Smooth muscle cell (in vitro differentiated cells): ENCODE results near the gene SNX32. TPM values are rescaled to one million over a fixed set of nuclear protein-coding genes. Genes with fewer than 3 reads are reported as not detected.

Source experiments
- DNase-seq: peaks from one replicate; lab custom pipeline; 2025; ENCODE audit not compliant: unreplicated experiment; lab: John Stamatoyannopoulos, UW
- H2AFZ ChIP-seq: fragments of 200-600 bp; sonication (generic); 2 replicates; pipeline ENCODE4 v1.6.0; 2016; ENCODE audit warnings: antibody characterized with exemption, low read depth, mild to moderate bottlenecking
- H3F3A ChIP-seq: fragments of 200-600 bp; sonication (generic); 2 replicates; pipeline ENCODE4 v1.6.0; 2017; ENCODE audit warnings: antibody characterized with exemption, low read depth
- H3K27ac ChIP-seq: fragments of 200-600 bp; sonication (generic); 2 replicates; pipeline ENCODE4 v1.5.1; 2016; ENCODE audit warnings: low read depth, mild to moderate bottlenecking
- H3K27me3 ChIP-seq: fragments of 200-600 bp; sonication (generic); 2 replicates; pipeline ENCODE4 v1.6.1; 2016; ENCODE audit warnings: low read depth, mild to moderate bottlenecking
- H3K36me3 ChIP-seq: fragments of 200-600 bp; sonication (generic); 2 replicates; pipeline ENCODE4 v1.5.1; 2016; ENCODE audit warnings: low read depth
- H3K4me1 ChIP-seq: fragments of 200-600 bp; sonication (generic); 2 replicates; pipeline ENCODE4 v1.5.1; 2016; ENCODE audit warnings: low read depth
- H3K4me2 ChIP-seq: fragments of 200-600 bp; sonication (generic); 2 replicates; pipeline ENCODE4 v1.6.0; 2016; ENCODE audit warnings: mild to moderate bottlenecking
- H3K4me3 ChIP-seq: fragments of 200-600 bp; sonication (generic); 2 replicates; pipeline ENCODE4 v1.5.1; 2016; ENCODE audit warnings: mild to moderate bottlenecking
- H3K79me2 ChIP-seq: fragments of 200-600 bp; sonication (generic); 2 replicates; pipeline ENCODE4 v1.6.0; 2016; ENCODE audit warnings: low read depth, mild to moderate bottlenecking
- H3K9ac ChIP-seq: fragments of 200-600 bp; sonication (generic); 2 replicates; pipeline ENCODE4 v1.6.0; 2016; ENCODE audit warnings: low read depth
- H3K9me3 ChIP-seq: fragments of 200-600 bp; sonication (generic); replicated peaks from 2 replicates; pipeline ENCODE4 v1.5.1; 2016; ENCODE audit warnings: low read depth
- H4K20me1 ChIP-seq: fragments of 200-600 bp; sonication (generic); 2 replicates; pipeline ENCODE4 v1.6.0; 2016; ENCODE audit warnings: low read depth
- WGBS: methylation state at CpG from one replicate; pipeline ENCODE4 v1.1.7; 2016; ENCODE audit warnings: low lambda C conversion rate; 5-methylcytosine and 5-hydroxymethylcytosine counted together
- polyA plus RNA-seq: library from polyadenylated mRNA; unstranded; fragments of >200 nt; fragmentation: Nextera tagmentation; extraction: Ambion mirVana; gene quantifications from 2 replicates; pipeline ENCODE4 v1.2.1, GENCODE V29; 2016
- total RNA-seq: library from RNA; depleted of rRNA; stranded (reverse); fragments of >200 nt; gene quantifications from 2 replicates; pipeline ENCODE4 v1.2.3, GENCODE V29; 2014
- TF ChIP-seq, protein P1 (sequence below): fragments of 200-600 bp; sonication (generic); IDR thresholded peaks from 2 replicates; pipeline ENCODE4 v1.5.1; 2017; ENCODE audit warnings: borderline replicate concordance, mild to moderate bottlenecking, antibody characterized with exemption; ENCODE audit not compliant: insufficient read depth, poor library complexity, severe bottlenecking

Gene SNX32
- total and polyA plus RNA-seq, 2 experiments from 2014 or later, result 1.1 to 1.2 TPM

DNA sequence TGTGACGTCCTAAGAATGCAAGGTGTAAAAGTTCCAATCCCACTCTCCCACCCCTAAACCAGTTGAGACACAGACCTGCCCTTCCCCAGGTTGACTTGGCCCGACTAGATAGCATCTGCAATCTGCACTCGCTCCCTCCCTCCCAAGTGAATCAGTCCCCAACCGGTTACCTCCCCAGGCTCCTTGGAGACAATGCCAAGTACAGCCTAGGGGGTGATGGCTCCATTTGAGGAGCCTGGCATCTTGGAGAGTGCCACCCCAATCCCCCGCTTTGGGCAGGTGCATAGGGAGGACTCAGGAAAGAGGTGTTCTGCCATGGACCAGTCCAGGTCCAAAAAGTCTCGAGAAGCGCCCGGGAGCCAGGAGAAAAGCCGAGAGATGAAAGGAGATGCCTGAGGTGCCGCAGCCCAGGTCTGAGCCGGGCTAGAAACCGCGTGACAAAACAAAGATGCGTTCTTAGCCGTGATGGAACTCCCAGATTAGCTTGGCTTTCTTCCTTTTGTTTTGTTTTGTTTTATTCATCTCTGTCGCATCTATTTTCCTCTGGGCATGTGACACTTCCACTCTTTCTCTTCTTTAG, 18.7 kb upstream of the SNX32 start:
- no peaks in the 10 kb centered on the region for H3K36me3 ChIP-seq
- H4K20me1 ChIP-seq, result no peaks in the 10 kb centered on the region
- H3K79me2 ChIP-seq, result no peaks in the 10 kb centered on the region
- no peak overlapping the region for H2AFZ ChIP-seq
- H3K4me3 ChIP-seq, result no peak overlapping the region
- H3K9me3 ChIP-seq, result no peaks in the 10 kb centered on the region
- 85% methylated on average over 16 of the region's 16 CpGs for WGBS
- H3K27ac ChIP-seq, result peak overlapping the region; percentile 46
- no peak overlapping the region for H3K9ac ChIP-seq
- H3K4me2 ChIP-seq, result no peak overlapping the region
- H3F3A ChIP-seq, result no peaks in the 10 kb centered on the region
- H3K4me1 ChIP-seq, result no peaks in the 10 kb centered on the region
- TF ChIP-seq, protein P1, sequence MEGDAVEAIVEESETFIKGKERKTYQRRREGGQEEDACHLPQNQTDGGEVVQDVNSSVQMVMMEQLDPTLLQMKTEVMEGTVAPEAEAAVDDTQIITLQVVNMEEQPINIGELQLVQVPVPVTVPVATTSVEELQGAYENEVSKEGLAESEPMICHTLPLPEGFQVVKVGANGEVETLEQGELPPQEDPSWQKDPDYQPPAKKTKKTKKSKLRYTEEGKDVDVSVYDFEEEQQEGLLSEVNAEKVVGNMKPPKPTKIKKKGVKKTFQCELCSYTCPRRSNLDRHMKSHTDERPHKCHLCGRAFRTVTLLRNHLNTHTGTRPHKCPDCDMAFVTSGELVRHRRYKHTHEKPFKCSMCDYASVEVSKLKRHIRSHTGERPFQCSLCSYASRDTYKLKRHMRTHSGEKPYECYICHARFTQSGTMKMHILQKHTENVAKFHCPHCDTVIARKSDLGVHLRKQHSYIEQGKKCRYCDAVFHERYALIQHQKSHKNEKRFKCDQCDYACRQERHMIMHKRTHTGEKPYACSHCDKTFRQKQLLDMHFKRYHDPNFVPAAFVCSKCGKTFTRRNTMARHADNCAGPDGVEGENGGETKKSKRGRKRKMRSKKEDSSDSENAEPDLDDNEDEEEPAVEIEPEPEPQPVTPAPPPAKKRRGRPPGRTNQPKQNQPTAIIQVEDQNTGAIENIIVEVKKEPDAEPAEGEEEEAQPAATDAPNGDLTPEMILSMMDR, result no peak
- no peaks in the 10 kb centered on the region for H3K27me3 ChIP-seq
- DNase-seq, result no peak

DNA sequence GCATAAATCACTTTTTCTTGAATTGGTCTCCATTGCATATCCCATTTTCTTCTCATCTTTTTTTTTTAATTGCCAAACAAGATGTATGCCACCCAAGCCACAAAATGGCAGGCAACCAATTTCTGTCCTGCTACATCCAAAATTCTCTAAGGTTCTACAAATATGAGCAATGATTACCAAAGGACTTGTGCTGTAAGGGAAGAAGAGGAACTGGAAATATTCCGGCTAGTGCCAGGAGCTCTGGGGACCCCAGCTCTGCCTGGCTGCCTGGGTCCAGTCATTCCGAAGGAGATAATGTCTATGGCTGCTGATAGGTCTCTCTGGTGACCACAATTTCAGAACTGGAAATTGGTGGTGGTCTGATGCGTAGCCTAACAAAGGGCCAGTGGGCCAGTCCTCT, 17.1 kb upstream of the SNX32 start:
- Histone ChIP-seq H4K20me1 (no peaks in the 10 kb centered on the region), H3K36me3 (no peaks in the 10 kb centered on the region), H3K79me2 (no peaks in the 10 kb centered on the region), H3K4me3 (no peak overlapping the region), H3K4me2 (no peak overlapping the region), H2AFZ (no peak overlapping the region), H3K27ac (no peak overlapping the region), H3K27me3 (no peaks in the 10 kb centered on the region), H3K9me3 (no peaks in the 10 kb centered on the region), H3F3A (no peaks in the 10 kb centered on the region), H3K4me1 (no peaks in the 10 kb centered on the region), H3K9ac (no peak overlapping the region)
- TF ChIP-seq, protein P1, result no peak
- no peak for DNase-seq
- 98% methylated on average over 3 of the region's 3 CpGs for WGBS

DNA sequence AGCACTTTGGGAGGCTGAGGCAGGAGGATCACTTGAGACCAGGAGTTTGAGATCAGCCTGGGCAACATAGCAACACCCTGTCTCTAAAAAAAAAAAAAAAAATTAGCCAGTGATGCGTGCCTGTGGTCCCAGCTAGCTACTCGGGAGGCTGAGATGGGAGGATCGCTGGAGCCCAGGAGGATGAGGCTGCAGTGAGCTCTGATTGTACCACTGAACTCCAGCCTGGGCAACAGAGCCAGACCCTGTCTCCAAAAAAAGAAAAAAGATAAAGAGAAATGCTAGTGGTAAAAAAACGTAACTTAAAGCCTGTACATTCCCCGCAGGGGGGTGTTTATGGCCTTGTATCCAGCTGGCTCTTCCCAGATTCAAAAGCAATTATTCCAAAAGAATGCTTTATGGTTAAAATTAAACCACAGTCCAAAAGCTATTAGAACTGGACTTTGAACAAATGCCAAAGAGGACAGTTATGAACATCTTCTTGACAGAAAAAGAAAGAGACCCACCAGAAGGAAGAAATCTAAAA, 16.4 kb upstream of the SNX32 start:
- no peaks in the 10 kb centered on the region for H3K79me2 ChIP-seq
- H3K4me1 ChIP-seq, result no peaks in the 10 kb centered on the region
- no peaks in the 10 kb centered on the region for H3K36me3 ChIP-seq
- WGBS, result 68% methylated on average over 5 of the region's 5 CpGs
- no peaks in the 10 kb centered on the region for H4K20me1 ChIP-seq
- H3K9ac ChIP-seq, result peak overlapping the region; percentile 65
- no peak for DNase-seq
- peak overlapping the region; percentile 52 for H3K27ac ChIP-seq
- TF ChIP-seq, protein P1, result no peak
- H3K4me2 ChIP-seq, result peak overlapping the region; percentile 87
- H3K27me3 ChIP-seq, result no peaks in the 10 kb centered on the region
- H3F3A ChIP-seq, result no peaks in the 10 kb centered on the region
- peak overlapping the region; percentile 83 for H2AFZ ChIP-seq
- H3K9me3 ChIP-seq, result no peaks in the 10 kb centered on the region
- H3K4me3 ChIP-seq, result peak overlapping the region; percentile 71
